HepG2 (cell line): ENCODE data around the gene NKAIN4. TPM values are rescaled to one million over a fixed set of nuclear protein-coding genes. Genes with fewer than 3 reads are reported as not detected.
A peak's percentile ranks its signal among the peaks of the same experiment; 100 is the strongest.

Experiments
- CENPBD1 ChIP-seq: sonication (generic); formaldehyde crosslinking; IDR thresholded peaks from 2 replicates; pipeline ENCODE4 v1.8.0; 2022; ENCODE audit warnings: missing genetic modification reagents, low read depth, mild to moderate bottlenecking, borderline replicate concordance
- CREB3 ChIP-seq: sonication (generic); formaldehyde crosslinking; IDR thresholded peaks from 2 replicates; pipeline ENCODE4 v1.5.0; 2020; ENCODE audit warnings: missing genetic modification reagents
- ESRRA ChIP-seq: sonication (generic); formaldehyde crosslinking; IDR thresholded peaks from 2 replicates; pipeline ENCODE4 v1.5.1; 2020; ENCODE audit warnings: mild to moderate bottlenecking, low read depth, missing genetic modification reagents
- HMG20B ChIP-seq: conservative IDR thresholded peaks from 2 replicates; pipeline ENCODE4 v1.6.1; 2016; ENCODE audit warnings: missing genetic modification reagents, missing compliant biosample characterization
- HOXA3 ChIP-seq: sonication (generic); formaldehyde crosslinking; IDR thresholded peaks from 2 replicates; pipeline ENCODE4 v1.5.0; 2020; ENCODE audit warnings: missing genetic modification reagents
- MIER2 ChIP-seq: IDR thresholded peaks from 2 replicates; pipeline ENCODE4 v1.6.1; 2016; ENCODE audit warnings: missing biosample characterization, missing genetic modification reagents
- SRF ChIP-seq: IDR thresholded peaks from 2 replicates; pipeline ENCODE4 v1.6.1; 2011; ENCODE audit warnings: mild to moderate bottlenecking, low read depth, low read length, moderate library complexity
- ZKSCAN1 ChIP-seq: fragments of 150-350 bp; IDR thresholded peaks from 2 replicates; pipeline ENCODE4 v1.6.1; 2014; ENCODE audit warnings: low read length
- ZNF275 ChIP-seq: sonication (generic); formaldehyde crosslinking; IDR thresholded peaks from 2 replicates; pipeline ENCODE4 v1.8.0; 2022; ENCODE audit warnings: missing genetic modification reagents, mild to moderate bottlenecking, inconsistent platforms, borderline replicate concordance
- ZNF383 ChIP-seq: sonication (generic); formaldehyde crosslinking; IDR thresholded peaks from 2 replicates; pipeline ENCODE4 v1.4.0; 2020; ENCODE audit warnings: missing genetic modification reagents, mild to moderate bottlenecking, borderline replicate concordance
- ZNF407 ChIP-seq: sonication (generic); formaldehyde crosslinking; IDR thresholded peaks from one replicate; pipeline ENCODE4 v1.5.1; 2020; ENCODE audit warnings: mild to moderate bottlenecking, missing genetic modification reagents; ENCODE audit errors: not compliant biosample characterization
- ZNF552 ChIP-seq: sonication (generic); formaldehyde crosslinking; IDR thresholded peaks from 2 replicates; pipeline ENCODE4 v1.9.0; 2022; ENCODE audit warnings: missing genetic modification reagents, mild to moderate bottlenecking, borderline replicate concordance
- ZNF564 ChIP-seq: sonication (generic); formaldehyde crosslinking; IDR thresholded peaks from 2 replicates; pipeline ENCODE4 v1.8.1; 2023; ENCODE audit warnings: mild to moderate bottlenecking, missing genetic modification reagents
- ZNF703 ChIP-seq: sonication (generic); formaldehyde crosslinking; IDR thresholded peaks from 2 replicates; pipeline ENCODE4 v1.5.1; 2020; ENCODE audit warnings: missing genetic modification reagents, mild to moderate bottlenecking, moderate library complexity, borderline replicate concordance
- ZNF740 ChIP-seq: sonication (generic); formaldehyde crosslinking; IDR thresholded peaks from 2 replicates; pipeline ENCODE4 v1.4.0; 2020; ENCODE audit warnings: missing genetic modification reagents
- polyA plus RNA-seq, 8 experiments: library from polyadenylated mRNA; depleted of rRNA in 3 of 8; stranded (reverse) in 7 of 8; unstranded in 1 of 8; fragments of >200 nt; fragmentation: Illumina TruSeq in 4 of 8; extraction: Trizol in 4 of 8; gene quantifications; 2 replicates each; pipeline versions ENCODE4 v1.2.1 to v1.2.3, GENCODE V29; 2011 to 2016; ENCODE audit warnings: low read depth in 4 of 8, missing spikeins in 1 of 8, mixed read lengths in 1 of 8; ENCODE audit not compliant: insufficient read depth in 1 of 8
- total RNA-seq, 5 experiments: library from RNA; depleted of rRNA; stranded (reverse); fragments of >200 nt; fragmentation: Illumina TruSeq; extraction: Trizol; gene quantifications; 2 replicates each; pipeline ENCODE4 v1.2.3, GENCODE V29; 2016; ENCODE audit warnings: low read depth in 1 of 5

NKAIN4 gene
- total and polyA plus RNA-seq, 2 of the 13 experiments (the other 11 are each of a cell fraction or from before 2014, with no cell fraction given), result not detected

GRCh38 chr20:63261060-63261794, 7.0 kb upstream of the NKAIN4 start (continued):
- TF ChIP-seq ZNF564 (CRISPR knock-in tag), result no peak
- TF ChIP-seq ZNF407, result no peak
- TF ChIP-seq ZNF703 (CRISPR knock-in tag), result no peak
- no peak for TF ChIP-seq ESRRA (CRISPR knock-in tag)
- no peak for TF ChIP-seq CREB3 (CRISPR knock-in tag)
- no peak for TF ChIP-seq MIER2 (CRISPR knock-in tag)
- TF ChIP-seq ZKSCAN1, result no peak
- TF ChIP-seq ZNF275 (CRISPR knock-in tag), result no peak
- TF ChIP-seq ZNF383 (CRISPR knock-in tag), result no peak
- TF ChIP-seq HOXA3 (CRISPR knock-in tag), result peak; percentile 56
- no peak for TF ChIP-seq HMG20B (CRISPR knock-in tag)
- TF ChIP-seq ZNF552, result no peak
- TF ChIP-seq SRF, result no peak
- TF ChIP-seq CENPBD1 (CRISPR knock-in tag), result no peak
- no peak for TF ChIP-seq ZNF740 (CRISPR knock-in tag)
